Colonic mucosa (tissue), 4 donors: Measurements from ENCODE around the gene TRIP10. TPM values are rescaled to one million over a fixed set of nuclear protein-coding genes. Genes with fewer than 3 reads are reported as not detected.

Experiments
- DNase-seq: peaks from one replicate; pipeline ENCODE4 v3.0.0-alpha.2; 2020
- H3K27ac ChIP-seq: fragments of 200-600 bp; one replicate; pipeline ENCODE4 v1.8.0; 2021
- H3K27me3 ChIP-seq: fragments of 200-600 bp; one replicate; pipeline ENCODE4 v1.8.0; 2021
- H3K36me3 ChIP-seq: fragments of 200-600 bp; one replicate; pipeline ENCODE4 v1.8.0; 2021
- H3K4me1 ChIP-seq: fragments of 200-600 bp; one replicate; pipeline ENCODE4 v1.8.0; 2021; ENCODE audit warnings: mild to moderate bottlenecking
- H3K4me3 ChIP-seq: fragments of 200-600 bp; one replicate; pipeline ENCODE4 v1.8.0; 2021
- H3K9ac ChIP-seq, 2 donors: one replicate each; pipeline ENCODE4 v1.7.0; 2013; ENCODE audit warnings: control low read depth in 2 of 2, low read depth in 2 of 2, low read length in 2 of 2
- H3K9me3 ChIP-seq: fragments of 200-600 bp; one replicate; pipeline ENCODE4 v1.8.0; 2021
- CTCF ChIP-seq: fragments of 200-600 bp; IDR thresholded peaks from one replicate; pipeline ENCODE4 v1.8.0; 2022; ENCODE audit warnings: antibody characterized with exemption, mild to moderate bottlenecking
- intact Hi-C: fragments of 100-400 bp; cut with DNase I; formaldehyde crosslinking; loops from one replicate; pipeline ENCODE4 v1.14.1; 2022
- total RNA-seq, 2 donors: library from RNA; stranded (reverse); fragmentation: NEBNext Ultra II Directional in 1 of 2; extraction: Animal tissue kit (Norgen Biotek cat#: 25700) in 1 of 2; gene quantifications; one replicate each; pipeline ENCODE4 v1.2.1, GENCODE V29; 2021
- donor health status: healthy.
- donor health status: DM: no; HTN: no; CAD: no.
- donor health status: DM: no; HTN: no; CAD: no.

Gene TRIP10
- total RNA-seq, result 10 to 100 TPM; 67.7 to 78.2 TPM

GRCh38 chr19:6739390-6739882 lies at the start of gene TRIP10:
TRIP10 (plus strand) TSS chr19:6739680; CDS start chr19:6739762, 82 bp downstream.
- peak within 1 kb of the TSS; percentile 80 for H3K4me3 ChIP-seq
- no peaks in the 10 kb centered on the region for H3K36me3 ChIP-seq
- intact Hi-C loops, result no loop called here
- no peak for TF ChIP-seq CTCF
- peak within 1 kb of the TSS; percentile 91 for H3K27ac ChIP-seq
- DNase-seq, result peak; percentile 89
- peak within 1 kb of the TSS; percentile 94 to 100 for H3K9ac ChIP-seq
- H3K27me3 ChIP-seq, result no peaks in the 10 kb centered on the region
- H3K9me3 ChIP-seq, result no peaks in the 10 kb centered on the region
- peaks cover 10% of the 10 kb centered on the region for H3K4me1 ChIP-seq

GRCh38 chr19:6690160-6690885 lies 49.2 kb upstream of the TRIP10 start:
- TF ChIP-seq CTCF, result no peak
- intact Hi-C loops, result no loop called here
- no peaks in the 10 kb centered on the region for H3K27me3 ChIP-seq
- H3K4me1 ChIP-seq, result no peaks in the 10 kb centered on the region
- no peak overlapping the region for H3K27ac ChIP-seq
- no peaks in the 10 kb centered on the region for H3K9me3 ChIP-seq
- DNase-seq, result no peak
- H3K9ac ChIP-seq, result no peak overlapping the region
- H3K36me3 ChIP-seq, result no peaks in the 10 kb centered on the region
- no peak overlapping the region for H3K4me3 ChIP-seq

- Histone ChIP-seq H3K4me3 (no peak overlapping the region), H3K36me3 (no peaks in the 10 kb centered on the region), H3K9ac (no peak overlapping the region), H3K27ac (no peak overlapping the region), H3K27me3 (no peaks in the 10 kb centered on the region), H3K9me3 (no peaks in the 10 kb centered on the region), H3K4me1 (no peaks in the 10 kb centered on the region)
- TF ChIP-seq CTCF, result no peak
- intact Hi-C loops, result no loop called here
- DNase-seq, result no peak
Observed at GRCh38 chr19:6691342-6691741, 48.1 kb upstream of the TRIP10 start.

- intact Hi-C loops, result no loop called here
- no peaks in the 10 kb centered on the region for H3K4me1 ChIP-seq
Observed at GRCh38 chr19:6692027-6692426, 47.5 kb upstream of the TRIP10 start.

GRCh38 chr19:6693056-6693471 lies 46.4 kb upstream of the TRIP10 start:
- H3K27me3 ChIP-seq, result no peaks in the 10 kb centered on the region
- no peak for DNase-seq
- no peak overlapping the region for H3K27ac ChIP-seq
- no peaks in the 10 kb centered on the region for H3K4me1 ChIP-seq
- H3K9me3 ChIP-seq, result no peaks in the 10 kb centered on the region
- no peak for TF ChIP-seq CTCF
- H3K9ac ChIP-seq, result no peak overlapping the region
- no peak overlapping the region for H3K4me3 ChIP-seq
- H3K36me3 ChIP-seq, result no peaks in the 10 kb centered on the region
- intact Hi-C loops, result no loop called here

More at GRCh38 chr19:6692027-6692426, 47.5 kb upstream of the TRIP10 start:
- Histone ChIP-seq H3K27ac (no peak overlapping the region), H3K9ac (no peak overlapping the region), H3K27me3 (no peaks in the 10 kb centered on the region), H3K9me3 (no peaks in the 10 kb centered on the region), H3K4me3 (no peak overlapping the region), H3K36me3 (no peaks in the 10 kb centered on the region)
- no peak for TF ChIP-seq CTCF
- DNase-seq, result no peak
